Hepatocyte (in vitro differentiated cells): ENCODE measurements around the gene CD37. TPM values are rescaled to one million over a fixed set of nuclear protein-coding genes. Genes with fewer than 3 reads are reported as not detected.

Experiments
- DNase-seq: peaks from one replicate; pipeline ENCODE4 v3.0.0-alpha.2; 2016; ENCODE audit warnings: low spot score
- H2AFZ ChIP-seq: fragments of 200-600 bp; sonication (generic); 2 replicates; pipeline ENCODE4 v1.6.0; 2016; ENCODE audit warnings: antibody characterized with exemption, mild to moderate bottlenecking
- H3K27ac ChIP-seq: fragments of 200-600 bp; sonication (generic); 2 replicates; pipeline ENCODE4 v1.5.1; 2016; ENCODE audit warnings: mild to moderate bottlenecking
- H3K27me3 ChIP-seq: fragments of 200-600 bp; sonication (generic); 2 replicates; pipeline ENCODE4 v1.6.1; 2016
- H3K36me3 ChIP-seq: fragments of 200-600 bp; sonication (generic); replicated peaks from 2 replicates; pipeline ENCODE4 v1.5.1; 2016; ENCODE audit warnings: low read depth; ENCODE audit not compliant: insufficient read depth
- H3K4me1 ChIP-seq: fragments of 200-600 bp; sonication (generic); 2 replicates; pipeline ENCODE4 v1.5.1; 2016; ENCODE audit warnings: mild to moderate bottlenecking, moderate library complexity; ENCODE audit not compliant: insufficient read depth
- H3K4me2 ChIP-seq: fragments of 200-600 bp; sonication (generic); 2 replicates; pipeline ENCODE4 v1.6.0; 2016
- H3K4me3 ChIP-seq: fragments of 200-600 bp; sonication (generic); 2 replicates; pipeline ENCODE4 v1.5.1; 2016; ENCODE audit warnings: mild to moderate bottlenecking
- H3K79me2 ChIP-seq: fragments of 200-600 bp; sonication (generic); 2 replicates; pipeline ENCODE4 v1.6.0; 2017; ENCODE audit warnings: mild to moderate bottlenecking
- H3K9me2 ChIP-seq: fragments of 200-600 bp; sonication (generic); replicated peaks from 2 replicates; pipeline ENCODE4 v1.6.0; 2017; ENCODE audit warnings: mild to moderate bottlenecking; ENCODE audit not compliant: insufficient read depth
- H3K9me3 ChIP-seq: fragments of 200-600 bp; sonication (generic); 2 replicates; pipeline ENCODE4 v1.5.1; 2016; ENCODE audit warnings: low read depth, mild to moderate bottlenecking
- H4K20me1 ChIP-seq: fragments of 200-600 bp; sonication (generic); 2 replicates; pipeline ENCODE4 v1.6.0; 2016; ENCODE audit warnings: mild to moderate bottlenecking; ENCODE audit not compliant: insufficient read depth, poor library complexity, severe bottlenecking
- CTCF ChIP-seq: fragments of 200-600 bp; sonication (generic); IDR thresholded peaks from 2 replicates; pipeline ENCODE4 v1.5.1; 2016; ENCODE audit warnings: antibody characterized with exemption, mild to moderate bottlenecking; ENCODE audit not compliant: poor library complexity
- EZH2 ChIP-seq: fragments of 200-600 bp; sonication (generic); IDR thresholded peaks from 2 replicates; pipeline ENCODE4 v1.6.1; 2016; ENCODE audit warnings: antibody characterized with exemption, mild to moderate bottlenecking, borderline replicate concordance
- EZH2phosphoT487 ChIP-seq: fragments of 200-600 bp; sonication (generic); IDR thresholded peaks from one replicate; pipeline ENCODE4 v1.6.1; 2018; ENCODE audit warnings: antibody characterized with exemption, mild to moderate bottlenecking, low read depth, moderate library complexity; ENCODE audit not compliant: unreplicated experiment, severe bottlenecking
- WGBS: methylation state at CpG from one replicate; pipeline ENCODE4 v1.1.6; 2016; ENCODE audit warnings: low lambda C conversion rate; ENCODE audit errors: missing lambda C conversion rate; 5-methylcytosine and 5-hydroxymethylcytosine counted together
- polyA plus RNA-seq: library from polyadenylated mRNA; unstranded; fragments of >200 nt; fragmentation: Nextera tagmentation; extraction: Ambion mirVana; gene quantifications from 2 replicates; pipeline ENCODE4 v1.2.1, GENCODE V29; 2016
- total RNA-seq: library from RNA; depleted of rRNA; stranded (reverse); fragments of >200 nt; gene quantifications from 2 replicates; pipeline ENCODE4 v1.2.3, GENCODE V29; 2014

CD37 gene
- total and polyA plus RNA-seq, 2 experiments from 2014 or later: 0.27 to 12.4 TPM

- no peak for DNase-seq
These were observed 727 bp downstream of the CD37 start for GRCh38 chr19:49335784-49336481.

GRCh38 chr19:49336482-49337266, 1.5 kb downstream of the CD37 start:
- WGBS: 95% methylated on average over 10 of the region's 10 CpGs
- DNase-seq: no peak
- Histone ChIP-seq H3K9me3 (no peaks in the 10 kb centered on the region), H4K20me1 (peaks cover 7% of the 10 kb centered on the region), H3K36me3 (no peaks in the 10 kb centered on the region), H2AFZ (no peak overlapping the region), H3K9me2 (no peaks in the 10 kb centered on the region), H3K79me2 (no peaks in the 10 kb centered on the region), H3K27ac (no peak overlapping the region), H3K27me3 (no peaks in the 10 kb centered on the region), H3K4me2 (no peak overlapping the region), H3K4me1 (no peaks in the 10 kb centered on the region), H3K4me3 (no peak overlapping the region)
- no peak for TF ChIP-seq CTCF
- TF ChIP-seq EZH2: no peak
- no peak for TF ChIP-seq EZH2phosphoT487

More at GRCh38 chr19:49335784-49336481, 727 bp downstream of the CD37 start:
- Histone ChIP-seq H3K4me1 (no peaks in the 10 kb centered on the region), H3K9me2 (no peaks in the 10 kb centered on the region), H3K79me2 (no peaks in the 10 kb centered on the region), H3K27ac (no peak overlapping the region), H2AFZ (no peak overlapping the region), H3K27me3 (no peaks in the 10 kb centered on the region), H4K20me1 (peaks cover 7% of the 10 kb centered on the region), H3K36me3 (no peaks in the 10 kb centered on the region), H3K9me3 (no peaks in the 10 kb centered on the region), H3K4me3 (no peak overlapping the region), H3K4me2 (no peak overlapping the region)
- TF ChIP-seq EZH2: no peak
- no peak for TF ChIP-seq CTCF
- no peak for TF ChIP-seq EZH2phosphoT487
- WGBS: 94% methylated on average over 14 of the region's 14 CpGs

- Histone ChIP-seq H2AFZ (no peak overlapping the region), H3K27me3 (no peaks in the 10 kb centered on the region), H3K4me3 (no peak overlapping the region), H3K9me3 (no peaks in the 10 kb centered on the region), H3K9me2 (no peaks in the 10 kb centered on the region), H3K79me2 (no peaks in the 10 kb centered on the region), H3K4me1 (no peaks in the 10 kb centered on the region), H3K36me3 (no peaks in the 10 kb centered on the region), H3K4me2 (peak overlapping the region; percentile 78), H4K20me1 (peaks cover 7% of the 10 kb centered on the region), H3K27ac (no peak overlapping the region)
- DNase-seq: no peak
- 73% methylated on average over 16 of the region's 19 CpGs for WGBS
- TF ChIP-seq CTCF (no peak), EZH2 (no peak)
These were observed 2.2 kb downstream of the CD37 start for GRCh38 chr19:49337267-49338022.
